ENCODE measurements around the gene TMEM178A.

DNA sequence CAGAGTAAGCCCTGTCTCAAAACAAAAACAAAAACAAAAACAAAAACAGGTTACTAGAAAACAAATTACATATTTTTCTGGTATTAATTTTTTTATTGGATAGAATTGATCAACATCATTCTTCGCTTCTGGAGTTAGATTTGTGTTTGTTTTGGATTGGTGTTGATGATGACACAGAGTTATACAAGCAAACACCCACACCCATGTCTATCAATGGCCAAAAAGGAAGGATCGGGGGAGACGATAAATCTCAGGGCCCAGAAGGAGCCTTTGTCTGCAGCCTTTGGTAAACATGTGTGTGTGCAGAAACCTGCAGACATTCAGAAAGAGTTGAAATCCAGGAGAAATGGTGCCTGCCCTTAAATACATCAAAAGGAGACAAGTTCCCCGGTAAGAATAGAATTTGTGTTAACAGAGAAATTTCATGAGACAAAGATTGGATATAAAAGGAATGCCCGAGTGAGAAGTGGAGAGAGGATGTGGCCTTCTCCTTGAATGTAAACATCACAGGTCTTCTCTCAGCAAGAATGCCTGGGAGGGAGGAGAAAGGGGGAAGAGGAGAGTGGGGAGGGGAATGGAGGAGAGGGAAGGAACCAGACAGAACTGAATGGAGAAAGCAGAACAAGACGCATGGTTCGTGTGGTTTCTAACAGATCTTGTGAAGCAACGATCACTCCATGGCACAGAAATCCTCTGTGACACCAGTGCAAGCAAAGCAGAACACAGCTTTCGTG lies 40.4 kb upstream of the TMEM178A start:
- no peak for TF ChIP-seq POLR2A (IDR thresholded peaks at IDR 0.05)
- TF ChIP-seq, protein P1, sequence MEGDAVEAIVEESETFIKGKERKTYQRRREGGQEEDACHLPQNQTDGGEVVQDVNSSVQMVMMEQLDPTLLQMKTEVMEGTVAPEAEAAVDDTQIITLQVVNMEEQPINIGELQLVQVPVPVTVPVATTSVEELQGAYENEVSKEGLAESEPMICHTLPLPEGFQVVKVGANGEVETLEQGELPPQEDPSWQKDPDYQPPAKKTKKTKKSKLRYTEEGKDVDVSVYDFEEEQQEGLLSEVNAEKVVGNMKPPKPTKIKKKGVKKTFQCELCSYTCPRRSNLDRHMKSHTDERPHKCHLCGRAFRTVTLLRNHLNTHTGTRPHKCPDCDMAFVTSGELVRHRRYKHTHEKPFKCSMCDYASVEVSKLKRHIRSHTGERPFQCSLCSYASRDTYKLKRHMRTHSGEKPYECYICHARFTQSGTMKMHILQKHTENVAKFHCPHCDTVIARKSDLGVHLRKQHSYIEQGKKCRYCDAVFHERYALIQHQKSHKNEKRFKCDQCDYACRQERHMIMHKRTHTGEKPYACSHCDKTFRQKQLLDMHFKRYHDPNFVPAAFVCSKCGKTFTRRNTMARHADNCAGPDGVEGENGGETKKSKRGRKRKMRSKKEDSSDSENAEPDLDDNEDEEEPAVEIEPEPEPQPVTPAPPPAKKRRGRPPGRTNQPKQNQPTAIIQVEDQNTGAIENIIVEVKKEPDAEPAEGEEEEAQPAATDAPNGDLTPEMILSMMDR (IDR thresholded peaks at IDR 0.05), result no peak
